ENCODE results near the gene OR6N1. TPM values are rescaled to one million over a fixed set of nuclear protein-coding genes. Genes with fewer than 3 reads are reported as not detected.

Gene OR6N1
- polyA plus RNA-seq, 1 donor (not counting 4 experiments of a cell fraction or from before 2014, with no cell fraction given) = not detected

- TF ChIP-seq EZH2 (IDR thresholded peaks at IDR 0.05; ENCODE audit: low read length) = no peak
- no peaks in the 10 kb centered on the region for H3K9me1 ChIP-seq (ENCODE audit: control insufficient read depth, extremely low read depth, insufficient read depth, low read length)
- H3K27me3 ChIP-seq (ENCODE audit: control insufficient read depth, extremely low read depth, insufficient read depth, low read length) = no peaks in the 10 kb centered on the region
- DNase-seq (ENCODE audit: low read depth, low spot score) = no peak
- H3K4me1 ChIP-seq (ENCODE audit: control insufficient read depth, extremely low read depth, insufficient read depth, low read length) = no peaks in the 10 kb centered on the region
- H3K9me3 ChIP-seq (ENCODE audit: control insufficient read depth, low read depth, low read length) = no peaks in the 10 kb centered on the region
- dilution Hi-C loops (cut with MboI; ENCODE audit: extremely low pct_ligation_motif_present, low sequenced_read_pairs) = no loop called here
- H3K4me3 ChIP-seq (ENCODE audit: control insufficient read depth in 2 of 3, extremely low read depth in 1 of 3, insufficient read depth in 2 of 3, low read depth in 1 of 3, low read length in 3 of 3) = no peak overlapping the region
- no peak overlapping the region for H3K9ac ChIP-seq (ENCODE audit: control insufficient read depth, extremely low read depth, insufficient read depth, low read length)
- H3K36me3 ChIP-seq (ENCODE audit: control insufficient read depth in 2 of 2, extremely low read depth in 1 of 2, insufficient read depth in 2 of 2, low read length in 2 of 2) = no peaks in the 10 kb centered on the region
- H3K27ac ChIP-seq (ENCODE audit: control insufficient read depth, insufficient read depth, low read length) = no peak overlapping the region
- H3K4me2 ChIP-seq (ENCODE audit: control insufficient read depth, extremely low read depth, insufficient read depth, low read depth, low read length) = no peak overlapping the region
- H3K79me2 ChIP-seq (ENCODE audit: control insufficient read depth, insufficient read depth, low read length) = no peaks in the 10 kb centered on the region
- FAIRE-seq = no peak
- no peaks in the 10 kb centered on the region for H4K20me1 ChIP-seq (ENCODE audit: control insufficient read depth, extremely low read depth, insufficient read depth, low read length)
- H2AFZ ChIP-seq (ENCODE audit: control insufficient read depth, low read length) = no peak overlapping the region
Measured at GRCh38 chr1:158732524-158732923, 39.5 kb downstream of the OR6N1 start.

GRCh38 chr1:158731707-158732106, 40.3 kb downstream of the OR6N1 start:
- Histone ChIP-seq H3K4me1 (ENCODE audit: control insufficient read depth, extremely low read depth, insufficient read depth, low read length) (no peaks in the 10 kb centered on the region), H4K20me1 (ENCODE audit: control insufficient read depth, extremely low read depth, insufficient read depth, low read length) (no peaks in the 10 kb centered on the region), H3K27ac (ENCODE audit: control insufficient read depth, insufficient read depth, low read length) (no peak overlapping the region), H3K27me3 (ENCODE audit: control insufficient read depth, extremely low read depth, insufficient read depth, low read length) (no peaks in the 10 kb centered on the region), H3K4me3 (ENCODE audit: control insufficient read depth in 2 of 3, extremely low read depth in 1 of 3, insufficient read depth in 2 of 3, low read depth in 1 of 3, low read length in 3 of 3) (no peak overlapping the region), H3K36me3 (ENCODE audit: control insufficient read depth in 2 of 2, extremely low read depth in 1 of 2, insufficient read depth in 2 of 2, low read length in 2 of 2) (no peaks in the 10 kb centered on the region), H3K9me3 (ENCODE audit: control insufficient read depth, low read depth, low read length) (no peaks in the 10 kb centered on the region), H3K9me1 (ENCODE audit: control insufficient read depth, extremely low read depth, insufficient read depth, low read length) (no peaks in the 10 kb centered on the region), H3K79me2 (ENCODE audit: control insufficient read depth, insufficient read depth, low read length) (no peaks in the 10 kb centered on the region), H2AFZ (ENCODE audit: control insufficient read depth, low read length) (no peak overlapping the region), H3K9ac (ENCODE audit: control insufficient read depth, extremely low read depth, insufficient read depth, low read length) (no peak overlapping the region), H3K4me2 (ENCODE audit: control insufficient read depth, extremely low read depth, insufficient read depth, low read depth, low read length) (no peak overlapping the region)
- dilution Hi-C loops (cut with MboI; ENCODE audit: extremely low pct_ligation_motif_present, low sequenced_read_pairs) = no loop called here
- TF ChIP-seq EZH2 (IDR thresholded peaks at IDR 0.05; ENCODE audit: low read length) (no peak), CTCF (optimal IDR thresholded peaks at IDR 0.05 in 1 of 3, IDR thresholded peaks at IDR 0.05 in 1 of 3, conservative IDR thresholded peaks at IDR 0.05 in 1 of 3; ENCODE audit: extremely low read depth in 1 of 3, insufficient read depth in 2 of 3, low read length in 3 of 3) (no peak)
- FAIRE-seq (no peak), DNase-seq (ENCODE audit: low read depth, low spot score) (no peak)

GRCh38 chr1:158730453-158730852, 41.5 kb downstream of the OR6N1 start:
- dilution Hi-C loops (cut with MboI; ENCODE audit: extremely low pct_ligation_motif_present, low sequenced_read_pairs) = no loop called here
- Histone ChIP-seq H3K9ac (ENCODE audit: control insufficient read depth, extremely low read depth, insufficient read depth, low read length) (no peak overlapping the region), H3K4me1 (ENCODE audit: control insufficient read depth, extremely low read depth, insufficient read depth, low read length) (no peaks in the 10 kb centered on the region), H2AFZ (ENCODE audit: control insufficient read depth, low read length) (no peak overlapping the region), H3K4me3 (ENCODE audit: control insufficient read depth in 2 of 3, extremely low read depth in 1 of 3, insufficient read depth in 2 of 3, low read depth in 1 of 3, low read length in 3 of 3) (no peak overlapping the region), H3K79me2 (ENCODE audit: control insufficient read depth, insufficient read depth, low read length) (no peaks in the 10 kb centered on the region), H3K9me3 (ENCODE audit: control insufficient read depth, low read depth, low read length) (no peaks in the 10 kb centered on the region), H3K27ac (ENCODE audit: control insufficient read depth, insufficient read depth, low read length) (no peak overlapping the region), H3K9me1 (ENCODE audit: control insufficient read depth, extremely low read depth, insufficient read depth, low read length) (no peaks in the 10 kb centered on the region), H3K4me2 (ENCODE audit: control insufficient read depth, extremely low read depth, insufficient read depth, low read depth, low read length) (no peak overlapping the region), H3K36me3 (ENCODE audit: control insufficient read depth in 2 of 2, extremely low read depth in 1 of 2, insufficient read depth in 2 of 2, low read length in 2 of 2) (no peaks in the 10 kb centered on the region), H3K27me3 (ENCODE audit: control insufficient read depth, extremely low read depth, insufficient read depth, low read length) (no peaks in the 10 kb centered on the region), H4K20me1 (ENCODE audit: control insufficient read depth, extremely low read depth, insufficient read depth, low read length) (no peaks in the 10 kb centered on the region)
- FAIRE-seq (no peak), DNase-seq (ENCODE audit: low read depth, low spot score) (no peak)
- TF ChIP-seq CTCF (optimal IDR thresholded peaks at IDR 0.05 in 1 of 3, IDR thresholded peaks at IDR 0.05 in 1 of 3, conservative IDR thresholded peaks at IDR 0.05 in 1 of 3; ENCODE audit: extremely low read depth in 1 of 3, insufficient read depth in 2 of 3, low read length in 3 of 3) (no peak), EZH2 (IDR thresholded peaks at IDR 0.05; ENCODE audit: low read length) (no peak)
